ENCODE results near the gene MARCO.

DNA sequence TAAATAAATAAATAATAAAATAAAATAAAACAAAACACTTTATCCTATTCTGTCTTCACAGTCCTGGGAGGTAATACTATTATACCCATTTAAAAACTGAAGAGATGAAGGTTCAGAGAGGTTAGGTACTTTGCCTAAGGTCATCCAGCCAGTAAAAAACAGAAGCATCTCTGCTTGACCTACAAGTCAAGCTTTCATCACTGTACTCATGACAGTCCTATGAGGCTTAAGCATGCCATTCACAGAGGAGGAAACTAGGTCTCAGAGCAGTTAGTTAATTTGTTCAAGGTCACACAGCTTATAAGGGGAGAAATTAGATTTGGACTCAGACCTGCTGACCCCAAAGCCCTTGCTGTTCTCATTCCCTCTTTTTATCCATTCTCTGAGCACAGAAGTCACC, 77.5 kb downstream of the MARCO start:
- TF ChIP-seq, protein P1, sequence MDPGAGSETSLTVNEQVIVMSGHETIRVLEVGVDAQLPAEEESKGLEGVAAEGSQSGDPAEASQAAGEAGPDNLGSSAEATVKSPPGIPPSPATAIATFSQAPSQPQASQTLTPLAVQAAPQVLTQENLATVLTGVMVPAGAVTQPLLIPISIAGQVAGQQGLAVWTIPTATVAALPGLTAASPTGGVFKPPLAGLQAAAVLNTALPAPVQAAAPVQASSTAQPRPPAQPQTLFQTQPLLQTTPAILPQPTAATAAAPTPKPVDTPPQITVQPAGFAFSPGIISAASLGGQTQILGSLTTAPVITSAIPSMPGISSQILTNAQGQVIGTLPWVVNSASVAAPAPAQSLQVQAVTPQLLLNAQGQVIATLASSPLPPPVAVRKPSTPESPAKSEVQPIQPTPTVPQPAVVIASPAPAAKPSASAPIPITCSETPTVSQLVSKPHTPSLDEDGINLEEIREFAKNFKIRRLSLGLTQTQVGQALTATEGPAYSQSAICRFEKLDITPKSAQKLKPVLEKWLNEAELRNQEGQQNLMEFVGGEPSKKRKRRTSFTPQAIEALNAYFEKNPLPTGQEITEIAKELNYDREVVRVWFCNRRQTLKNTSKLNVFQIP (CRISPR knock-in tag; IDR thresholded peaks at IDR 0.05; ENCODE audit: borderline replicate concordance, low read depth), result no peak
- no peak for TF ChIP-seq ESRRG (CRISPR knock-in tag; IDR thresholded peaks at IDR 0.05)
- TF ChIP-seq ARNTL (CRISPR knock-in tag; IDR thresholded peaks at IDR 0.05; ENCODE audit: borderline replicate concordance, low read depth), result no peak
- TF ChIP-seq BACH2 (CRISPR knock-in tag; IDR thresholded peaks at IDR 0.05; ENCODE audit: borderline replicate concordance), result no peak
- TF ChIP-seq, protein P2, sequence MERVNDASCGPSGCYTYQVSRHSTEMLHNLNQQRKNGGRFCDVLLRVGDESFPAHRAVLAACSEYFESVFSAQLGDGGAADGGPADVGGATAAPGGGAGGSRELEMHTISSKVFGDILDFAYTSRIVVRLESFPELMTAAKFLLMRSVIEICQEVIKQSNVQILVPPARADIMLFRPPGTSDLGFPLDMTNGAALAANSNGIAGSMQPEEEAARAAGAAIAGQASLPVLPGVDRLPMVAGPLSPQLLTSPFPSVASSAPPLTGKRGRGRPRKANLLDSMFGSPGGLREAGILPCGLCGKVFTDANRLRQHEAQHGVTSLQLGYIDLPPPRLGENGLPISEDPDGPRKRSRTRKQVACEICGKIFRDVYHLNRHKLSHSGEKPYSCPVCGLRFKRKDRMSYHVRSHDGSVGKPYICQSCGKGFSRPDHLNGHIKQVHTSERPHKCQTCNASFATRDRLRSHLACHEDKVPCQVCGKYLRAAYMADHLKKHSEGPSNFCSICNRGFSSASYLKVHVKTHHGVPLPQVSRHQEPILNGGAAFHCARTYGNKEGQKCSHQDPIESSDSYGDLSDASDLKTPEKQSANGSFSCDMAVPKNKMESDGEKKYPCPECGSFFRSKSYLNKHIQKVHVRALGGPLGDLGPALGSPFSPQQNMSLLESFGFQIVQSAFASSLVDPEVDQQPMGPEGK (CRISPR knock-in tag; IDR thresholded peaks at IDR 0.05; ENCODE audit: borderline replicate concordance), result no peak
- no peak for TF ChIP-seq TCF4 (CRISPR knock-in tag; IDR thresholded peaks at IDR 0.05; ENCODE audit: borderline replicate concordance)
- no peak for TF ChIP-seq RARB (CRISPR knock-in tag; IDR thresholded peaks at IDR 0.05)
- TF ChIP-seq SNAI2 (CRISPR knock-in tag; IDR thresholded peaks at IDR 0.05), result no peak
- no peak for TF ChIP-seq TSHZ2 (CRISPR knock-in tag; IDR thresholded peaks at IDR 0.05)
- no peak for TF ChIP-seq ZFP3 (CRISPR knock-in tag; IDR thresholded peaks at IDR 0.05)
- TF ChIP-seq ZNF565 (CRISPR knock-in tag; conservative IDR thresholded peaks at IDR 0.05; ENCODE audit: low read depth), result no peak
- TF ChIP-seq GLIS3 (CRISPR knock-in tag; IDR thresholded peaks at IDR 0.05), result no peak
- no peak for TF ChIP-seq ZNF8 (CRISPR knock-in tag; IDR thresholded peaks at IDR 0.05)

Measured in SK-N-SH treated with all-trans-retinoic acid at 6 μM for 48 hours (cell line).